ENCODE measurements around the gene PLD1. TPM values are rescaled to one million over a fixed set of nuclear protein-coding genes. Genes with fewer than 3 reads are reported as not detected.
"Not testable (repeated sequence)": the region's sequence is repeated elsewhere in the genome, so short reads cannot be mapped to it uniquely, and the experiment has no call there.

The PLD1 gene, protein sequence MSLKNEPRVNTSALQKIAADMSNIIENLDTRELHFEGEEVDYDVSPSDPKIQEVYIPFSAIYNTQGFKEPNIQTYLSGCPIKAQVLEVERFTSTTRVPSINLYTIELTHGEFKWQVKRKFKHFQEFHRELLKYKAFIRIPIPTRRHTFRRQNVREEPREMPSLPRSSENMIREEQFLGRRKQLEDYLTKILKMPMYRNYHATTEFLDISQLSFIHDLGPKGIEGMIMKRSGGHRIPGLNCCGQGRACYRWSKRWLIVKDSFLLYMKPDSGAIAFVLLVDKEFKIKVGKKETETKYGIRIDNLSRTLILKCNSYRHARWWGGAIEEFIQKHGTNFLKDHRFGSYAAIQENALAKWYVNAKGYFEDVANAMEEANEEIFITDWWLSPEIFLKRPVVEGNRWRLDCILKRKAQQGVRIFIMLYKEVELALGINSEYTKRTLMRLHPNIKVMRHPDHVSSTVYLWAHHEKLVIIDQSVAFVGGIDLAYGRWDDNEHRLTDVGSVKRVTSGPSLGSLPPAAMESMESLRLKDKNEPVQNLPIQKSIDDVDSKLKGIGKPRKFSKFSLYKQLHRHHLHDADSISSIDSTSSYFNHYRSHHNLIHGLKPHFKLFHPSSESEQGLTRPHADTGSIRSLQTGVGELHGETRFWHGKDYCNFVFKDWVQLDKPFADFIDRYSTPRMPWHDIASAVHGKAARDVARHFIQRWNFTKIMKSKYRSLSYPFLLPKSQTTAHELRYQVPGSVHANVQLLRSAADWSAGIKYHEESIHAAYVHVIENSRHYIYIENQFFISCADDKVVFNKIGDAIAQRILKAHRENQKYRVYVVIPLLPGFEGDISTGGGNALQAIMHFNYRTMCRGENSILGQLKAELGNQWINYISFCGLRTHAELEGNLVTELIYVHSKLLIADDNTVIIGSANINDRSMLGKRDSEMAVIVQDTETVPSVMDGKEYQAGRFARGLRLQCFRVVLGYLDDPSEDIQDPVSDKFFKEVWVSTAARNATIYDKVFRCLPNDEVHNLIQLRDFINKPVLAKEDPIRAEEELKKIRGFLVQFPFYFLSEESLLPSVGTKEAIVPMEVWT
- 10 to 100 TPM in 2 of 4 donors, 1 to 10 TPM in 2; 9.6 to 13.2 (median 11.2) TPM for polyA plus RNA-seq (ENCODE audit: insufficient read length in 4 of 4)

DNA sequence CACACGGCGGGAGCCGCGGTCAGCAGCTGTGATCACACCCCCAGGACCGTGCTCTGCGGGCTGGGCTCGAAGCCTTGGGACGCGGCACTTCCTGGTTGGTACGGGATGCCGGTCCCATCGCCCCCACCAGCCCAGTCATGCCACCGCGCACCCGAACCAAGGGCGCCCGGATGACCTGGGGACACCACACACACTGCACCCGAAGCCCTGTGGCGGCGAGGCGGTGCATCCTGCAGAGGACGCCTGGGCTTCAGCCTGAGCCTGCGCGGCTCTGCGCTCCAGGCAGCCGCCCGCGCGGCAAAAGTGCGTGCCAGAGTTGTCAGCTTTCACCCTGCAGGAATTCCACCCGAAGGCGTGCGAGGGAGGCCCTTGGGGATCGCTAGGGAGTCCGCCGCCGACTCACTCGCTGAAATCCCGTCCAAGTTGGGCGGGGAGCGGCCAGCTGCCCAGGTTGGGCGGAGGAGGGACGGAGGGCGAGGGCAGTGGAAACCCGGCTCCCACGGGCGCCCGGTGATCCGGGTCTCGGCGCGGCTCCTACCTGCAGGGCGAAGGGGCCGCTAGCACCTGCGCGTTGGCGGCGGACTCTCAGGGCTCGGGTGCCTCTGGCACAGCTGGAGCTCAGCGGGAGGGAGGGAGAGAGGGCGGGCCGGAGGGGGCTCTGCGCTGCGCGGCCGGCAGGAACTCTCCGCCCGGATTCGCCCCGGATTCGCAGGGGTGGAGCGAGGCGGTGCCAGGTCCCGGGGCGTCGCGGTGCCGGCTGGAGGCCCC, at the start of gene PLD1:
Gene PLD1 (minus strand): TSS at position 623 of the 768 bp plus-strand sequence. CDS start 72,432 bp downstream, outside the sequence.
- DNase-seq (ENCODE audit: low read depth in 4 of 4, low spot score in 2 of 4) = peak in 2 of 4 donors; percentile 61 to 62

DNA sequence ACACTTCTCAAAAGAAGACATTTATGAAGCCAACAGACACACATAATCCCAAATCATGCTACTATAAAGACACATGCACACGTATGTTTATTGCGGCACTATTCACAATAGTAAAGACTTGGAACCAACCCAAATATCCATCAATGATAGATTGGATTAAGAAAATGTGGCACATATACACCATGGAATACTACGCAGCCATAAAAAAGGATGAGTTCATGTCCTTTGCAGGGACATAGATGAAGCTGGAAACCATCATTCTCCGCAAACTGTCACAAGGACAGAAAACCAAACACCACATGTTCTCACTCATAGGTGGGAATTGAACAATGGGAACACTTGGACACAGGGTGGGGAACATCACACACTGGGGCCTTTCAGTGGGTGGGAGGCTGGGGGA, 48.5 kb upstream of the PLD1 start:
- not testable (repeated sequence) for DNase-seq (ENCODE audit: low read depth in 4 of 4, low spot score in 2 of 4)

DNA sequence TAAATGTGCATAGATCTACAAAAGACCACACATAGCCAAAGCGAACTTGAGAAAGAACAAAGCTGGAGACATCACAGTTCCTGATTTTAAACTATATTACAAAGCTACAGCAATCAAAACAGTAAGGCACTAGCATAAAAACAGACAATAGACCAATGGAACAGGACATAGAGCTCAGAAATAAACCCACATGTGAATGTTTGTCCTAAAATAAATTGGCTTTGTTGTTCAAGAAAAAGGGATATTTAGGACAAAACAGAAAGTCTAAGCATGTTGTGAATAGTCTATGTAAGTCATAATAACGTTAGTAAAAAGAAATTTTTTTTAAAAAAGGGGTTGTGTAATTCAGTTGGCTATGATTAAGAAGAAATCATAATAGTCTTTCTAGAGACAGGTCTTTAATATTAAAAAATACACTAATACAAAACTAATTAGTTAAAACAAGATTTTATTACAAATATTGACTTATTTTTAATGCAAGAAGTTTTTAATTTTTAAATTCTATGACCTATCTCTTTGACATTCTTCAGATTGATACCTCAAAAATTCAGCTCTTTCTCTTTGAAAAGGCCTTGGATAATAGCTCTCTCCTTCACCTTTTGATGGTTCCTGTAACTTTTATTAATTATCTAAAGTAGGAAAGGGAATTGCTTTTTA, 44.5 kb upstream of the PLD1 start:
- DNase-seq (ENCODE audit: low read depth in 4 of 4, low spot score in 2 of 4) = no peak

DNA sequence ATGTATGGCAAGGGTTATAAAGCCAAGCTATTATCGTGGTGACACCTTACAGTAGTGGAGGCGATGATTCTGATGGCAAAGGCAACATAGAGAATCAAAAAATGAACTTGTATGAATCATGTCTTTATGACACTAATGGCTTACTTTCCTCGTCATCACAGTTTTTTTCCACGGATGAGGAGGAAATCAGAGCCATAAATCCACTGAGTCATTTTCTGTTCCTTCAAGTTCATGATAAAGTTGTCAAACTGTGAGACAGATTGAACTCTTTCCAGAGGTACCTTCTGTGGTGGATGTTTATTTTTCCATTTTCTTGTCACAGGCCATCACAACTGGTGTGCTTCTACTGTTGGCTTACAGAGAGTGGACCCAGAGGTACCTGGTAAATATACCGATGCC, 41.4 kb upstream of the PLD1 start:
- no peak for DNase-seq (ENCODE audit: low read depth in 4 of 4, low spot score in 2 of 4)

DNA sequence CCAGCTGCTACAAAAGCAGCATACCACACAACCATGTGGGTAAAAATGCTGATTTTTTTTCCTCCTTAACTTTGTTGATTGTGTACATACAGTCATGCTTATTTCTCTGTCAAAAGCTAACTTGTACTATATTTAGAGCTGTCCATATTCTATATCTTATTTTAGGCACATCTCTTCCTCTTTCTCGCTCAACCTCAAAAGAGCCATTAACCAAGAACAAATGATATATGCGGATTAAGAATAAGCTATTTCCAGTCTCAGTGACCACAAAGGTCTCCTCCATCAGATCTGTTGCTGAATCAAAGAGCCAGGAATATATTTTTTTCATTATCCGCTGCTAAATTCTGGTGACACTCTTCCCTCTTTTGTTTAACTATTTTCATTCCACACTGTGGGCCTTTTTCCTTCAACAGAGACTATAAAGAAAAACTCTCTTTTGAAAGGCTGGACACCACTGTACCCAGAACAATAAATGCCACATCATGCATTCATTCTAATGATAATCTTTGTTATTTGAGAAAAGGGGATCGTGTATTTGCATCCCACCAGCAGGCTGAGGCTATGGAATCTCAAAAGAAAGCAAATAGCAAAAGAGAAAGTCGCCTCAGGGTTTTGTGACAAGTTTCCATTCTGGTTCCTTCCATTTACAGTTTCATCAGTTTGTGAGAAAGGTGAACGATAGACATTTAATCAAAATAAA, 40.8 kb upstream of the PLD1 start:
- DNase-seq (ENCODE audit: low read depth in 4 of 4, low spot score in 2 of 4) = no peak

DNA sequence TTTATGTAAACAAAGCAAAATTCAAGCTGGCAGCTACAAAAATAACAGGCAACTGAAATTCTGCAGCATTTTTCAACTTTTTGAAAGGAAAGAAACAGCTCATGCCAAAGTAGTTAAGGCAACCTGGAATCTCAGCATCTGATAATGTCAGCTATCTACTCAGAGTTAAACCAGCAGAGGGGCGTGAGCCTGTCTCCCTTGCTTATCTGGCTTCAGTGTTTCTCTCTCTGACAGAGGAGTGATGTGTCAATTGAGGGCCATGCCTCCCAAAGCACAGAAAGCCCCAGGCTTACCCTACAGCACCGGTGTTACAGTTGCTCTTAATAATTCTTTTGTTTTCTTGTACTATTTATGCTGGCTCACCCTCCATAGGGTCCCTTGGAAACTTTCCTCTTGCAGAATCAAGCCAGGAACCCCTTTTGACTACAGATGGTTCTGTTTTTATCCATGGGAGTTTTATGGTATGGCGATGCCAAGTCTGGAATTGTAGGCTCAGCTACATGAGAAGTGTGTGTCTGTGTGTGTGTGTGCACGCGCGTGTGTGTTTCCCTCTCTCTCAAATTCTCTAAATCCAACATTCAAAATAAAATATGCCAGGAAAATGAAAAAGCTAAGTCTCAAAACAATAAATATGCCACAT, 40.2 kb upstream of the PLD1 start:
- DNase-seq (ENCODE audit: low read depth in 4 of 4, low spot score in 2 of 4) = no peak

DNA sequence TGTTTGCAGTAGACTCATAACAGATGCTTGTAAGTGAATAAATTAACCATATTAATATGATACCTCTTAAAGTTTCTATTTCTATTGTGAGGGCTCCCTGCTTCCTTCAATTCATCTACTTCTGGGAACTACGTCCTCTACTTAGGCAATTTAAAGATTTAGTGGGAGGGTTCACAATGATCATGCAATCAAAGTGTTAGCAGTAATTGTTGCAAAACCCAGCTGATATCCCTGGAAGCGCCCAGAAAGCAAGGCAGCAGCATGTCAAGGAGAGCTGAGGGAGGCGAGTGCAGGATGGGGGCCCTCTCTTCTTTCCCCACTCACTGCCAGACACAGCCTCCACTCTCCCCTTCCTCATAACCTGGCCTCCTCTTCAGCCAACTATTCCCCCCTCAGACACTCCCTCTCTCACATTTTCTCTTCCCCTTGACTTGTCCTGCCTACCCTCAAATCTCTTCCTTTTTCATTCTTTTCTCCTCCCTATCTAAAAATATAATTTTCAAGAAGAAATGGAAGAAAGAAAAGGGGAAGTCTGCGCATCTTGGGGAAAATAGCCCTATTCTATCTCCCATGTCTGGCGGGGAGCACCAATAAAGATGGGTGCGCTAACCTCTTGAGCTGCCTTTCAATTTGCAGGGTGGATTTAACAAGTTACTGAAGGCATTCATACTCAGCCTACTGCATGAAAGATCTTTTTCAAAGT, 39.5 kb upstream of the PLD1 start:
- DNase-seq (ENCODE audit: low read depth in 4 of 4, low spot score in 2 of 4) = no peak

DNA sequence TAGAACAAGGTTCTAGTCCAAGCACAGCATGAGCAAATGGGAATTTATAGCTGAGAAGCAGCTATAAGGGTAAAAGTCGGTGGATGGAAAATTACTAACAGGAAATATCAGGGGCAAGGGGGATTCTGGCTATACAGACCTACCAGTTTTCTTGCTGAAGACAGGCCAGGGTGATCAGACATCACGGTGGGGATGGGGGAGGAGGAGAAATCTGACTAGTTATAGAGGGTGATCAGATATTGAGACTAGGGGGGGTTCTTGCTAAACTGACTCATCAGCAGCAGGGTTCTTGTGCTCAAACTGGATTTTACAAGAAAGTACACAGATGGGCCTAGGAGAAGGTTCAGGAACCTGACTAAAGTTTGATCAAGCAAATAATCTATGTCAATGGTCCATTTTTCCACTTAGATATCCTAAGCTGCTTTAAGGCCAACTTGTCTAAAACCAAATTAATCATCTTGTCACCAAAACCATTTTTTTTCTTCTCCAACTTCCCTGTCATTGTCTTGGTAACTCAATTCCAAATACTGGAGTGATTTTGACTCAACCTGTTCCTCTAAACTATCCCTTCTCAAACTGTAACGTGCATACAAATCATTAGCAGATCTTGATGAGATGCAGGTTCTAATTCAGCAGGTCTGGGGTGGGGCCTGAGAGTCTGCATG, 37.4 kb upstream of the PLD1 start:
- DNase-seq (ENCODE audit: low read depth in 4 of 4, low spot score in 2 of 4) = no peak

DNA sequence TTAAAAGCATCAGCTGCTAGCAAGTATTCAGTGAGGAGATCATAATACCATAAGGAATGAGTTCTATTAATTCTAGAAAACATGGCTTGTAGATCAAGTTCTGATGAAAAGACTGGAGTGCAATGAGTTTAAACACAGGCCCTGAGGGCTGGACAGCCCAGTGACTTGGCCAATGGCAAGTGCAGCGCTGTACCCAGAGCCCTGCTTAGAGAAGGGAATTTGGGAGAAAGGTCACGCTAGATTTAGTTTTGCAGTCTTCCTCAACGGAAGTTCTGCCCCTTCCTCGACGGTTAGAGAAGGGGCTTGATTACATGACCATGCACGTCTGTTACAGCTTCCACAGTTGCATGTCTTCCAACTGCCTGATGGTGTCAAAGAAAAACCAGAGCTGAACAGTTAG, 36.9 kb upstream of the PLD1 start:
- DNase-seq (ENCODE audit: low read depth in 4 of 4, low spot score in 2 of 4) = no peak

DNA sequence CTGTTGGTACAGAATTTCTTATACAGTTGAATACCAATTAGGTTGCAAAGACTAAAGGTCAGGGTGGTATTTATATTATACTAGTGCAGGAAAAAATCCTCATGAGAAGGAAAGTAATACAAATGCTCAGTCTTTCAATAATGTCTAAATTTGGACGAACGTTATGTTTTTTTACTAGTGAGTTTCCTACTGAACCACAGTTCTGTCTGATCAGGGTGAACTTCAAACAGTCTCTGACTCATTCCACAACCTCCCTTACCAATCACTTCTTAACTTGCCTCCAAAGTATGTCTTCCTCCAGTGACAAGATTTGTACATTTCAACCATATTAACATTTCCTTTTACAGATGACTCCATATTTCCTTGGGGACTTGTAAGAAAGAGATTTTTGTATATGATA, 36.3 kb upstream of the PLD1 start:
- no peak for DNase-seq (ENCODE audit: low read depth in 4 of 4, low spot score in 2 of 4)

DNA sequence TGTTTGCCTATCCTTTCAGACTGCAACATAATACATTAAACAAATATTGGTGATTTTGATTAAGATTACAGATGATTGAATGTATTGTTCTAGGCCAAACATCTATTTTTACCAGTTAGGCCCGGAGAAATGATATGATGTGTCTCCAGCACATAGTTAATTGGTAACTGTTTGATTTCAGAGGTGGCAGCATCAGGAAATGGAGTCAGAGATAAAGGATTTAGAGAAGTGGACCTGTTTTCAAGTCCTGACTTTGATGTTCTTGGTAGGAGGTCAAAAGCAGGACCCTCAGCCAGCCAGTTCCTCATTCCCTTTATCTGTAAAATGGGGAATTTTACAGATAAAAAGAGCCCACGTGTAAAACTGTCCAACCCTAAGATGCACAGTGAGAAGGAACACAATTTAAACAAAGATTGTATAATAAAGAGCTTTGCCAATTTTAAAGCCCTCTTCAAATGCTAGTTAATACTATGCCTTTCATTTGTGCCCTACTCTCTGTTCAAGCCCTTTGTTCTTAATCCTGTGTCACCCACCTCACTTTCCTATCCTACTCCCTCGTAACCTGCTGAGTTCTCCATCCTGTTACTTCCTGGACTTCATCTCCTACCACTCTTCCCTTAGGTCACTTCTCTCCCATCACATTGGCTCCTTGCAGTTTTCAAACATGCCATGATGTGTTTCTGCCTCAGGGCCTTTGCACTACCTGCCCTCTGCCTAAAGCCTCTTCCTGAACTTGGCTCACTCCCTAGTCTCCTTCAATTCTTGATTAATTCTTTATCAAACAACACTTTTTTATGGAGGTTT, 35.4 kb upstream of the PLD1 start:
- no peak for DNase-seq (ENCODE audit: low read depth in 4 of 4, low spot score in 2 of 4)

DNA sequence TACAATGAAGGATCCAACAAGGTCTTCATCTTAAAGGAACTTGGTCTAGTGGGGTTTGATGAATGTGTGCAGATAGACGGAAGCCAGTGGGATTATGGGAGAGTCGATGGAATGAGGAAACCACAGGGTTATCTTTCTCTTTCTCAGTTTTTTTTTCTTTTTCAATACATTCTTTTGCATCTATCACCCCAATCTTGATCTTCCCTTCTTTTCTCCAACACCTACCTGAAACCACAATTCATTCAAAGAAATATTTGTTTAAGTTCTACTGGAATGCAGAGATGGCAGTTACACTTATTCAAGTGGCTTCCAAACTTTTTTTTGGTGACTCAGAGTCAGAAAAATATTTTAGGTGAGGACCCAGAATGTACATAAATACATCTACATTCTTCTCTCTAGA, 34.6 kb upstream of the PLD1 start:
- DNase-seq (ENCODE audit: low read depth in 4 of 4, low spot score in 2 of 4) = no peak

DNA sequence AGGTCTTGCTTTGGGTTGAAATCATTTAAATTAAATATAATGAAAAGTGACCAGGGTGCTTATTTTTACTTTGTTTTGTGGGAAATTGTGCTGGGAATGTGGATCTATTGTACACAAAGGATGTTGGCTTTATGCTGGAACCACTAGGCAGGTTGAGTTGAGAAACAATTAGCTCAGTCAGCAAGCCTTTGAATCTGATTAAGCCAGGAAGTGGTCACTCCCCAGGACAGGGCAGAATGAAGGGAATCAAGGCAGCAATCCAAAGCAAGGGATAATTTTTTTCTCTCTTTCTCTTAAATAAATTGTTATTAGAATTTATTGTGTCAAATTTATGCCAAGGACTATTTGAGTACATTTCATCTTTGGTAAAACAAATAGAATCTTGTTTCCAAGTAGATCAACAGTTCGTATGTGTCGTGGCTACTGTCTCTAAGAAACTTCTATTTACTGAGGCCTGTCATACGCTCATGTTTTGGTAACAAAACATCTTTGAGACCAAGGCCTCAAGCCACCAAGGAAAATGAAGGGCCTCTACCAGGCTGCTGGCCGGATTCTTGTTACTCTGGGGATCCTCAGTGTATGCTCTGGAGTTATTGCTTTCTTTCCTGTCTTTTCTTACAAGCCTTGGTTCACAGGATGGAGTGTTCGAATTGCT, 32.7 kb upstream of the PLD1 start, which contains the start of gene TMEM212:
Gene TMEM212 (plus strand): TSS at position 486 of the 655 bp plus-strand sequence. CDS start 35 bp downstream, at position 521.
- no peak for DNase-seq (ENCODE audit: low read depth in 4 of 4, low spot score in 2 of 4)

DNA sequence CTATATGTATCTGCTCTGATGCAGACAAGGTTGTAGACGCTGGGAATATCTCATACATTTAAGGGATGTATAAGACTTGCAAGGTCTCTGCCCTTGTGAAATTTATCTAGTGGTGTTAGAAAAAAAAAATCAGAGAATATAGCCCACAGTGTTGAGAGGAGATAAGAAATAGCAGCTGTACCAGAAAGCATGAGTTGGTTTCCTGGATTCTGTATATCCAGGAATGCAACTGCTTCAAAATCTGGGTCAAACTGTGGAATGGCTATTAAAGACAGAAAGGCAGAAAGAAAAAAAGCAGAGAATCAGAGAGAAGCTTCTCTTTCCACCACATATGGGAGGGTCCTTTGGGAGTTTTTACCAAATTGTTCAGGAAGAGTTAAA, 31.3 kb upstream of the PLD1 start:
- DNase-seq (ENCODE audit: low read depth in 4 of 4, low spot score in 2 of 4) = no peak

DNA sequence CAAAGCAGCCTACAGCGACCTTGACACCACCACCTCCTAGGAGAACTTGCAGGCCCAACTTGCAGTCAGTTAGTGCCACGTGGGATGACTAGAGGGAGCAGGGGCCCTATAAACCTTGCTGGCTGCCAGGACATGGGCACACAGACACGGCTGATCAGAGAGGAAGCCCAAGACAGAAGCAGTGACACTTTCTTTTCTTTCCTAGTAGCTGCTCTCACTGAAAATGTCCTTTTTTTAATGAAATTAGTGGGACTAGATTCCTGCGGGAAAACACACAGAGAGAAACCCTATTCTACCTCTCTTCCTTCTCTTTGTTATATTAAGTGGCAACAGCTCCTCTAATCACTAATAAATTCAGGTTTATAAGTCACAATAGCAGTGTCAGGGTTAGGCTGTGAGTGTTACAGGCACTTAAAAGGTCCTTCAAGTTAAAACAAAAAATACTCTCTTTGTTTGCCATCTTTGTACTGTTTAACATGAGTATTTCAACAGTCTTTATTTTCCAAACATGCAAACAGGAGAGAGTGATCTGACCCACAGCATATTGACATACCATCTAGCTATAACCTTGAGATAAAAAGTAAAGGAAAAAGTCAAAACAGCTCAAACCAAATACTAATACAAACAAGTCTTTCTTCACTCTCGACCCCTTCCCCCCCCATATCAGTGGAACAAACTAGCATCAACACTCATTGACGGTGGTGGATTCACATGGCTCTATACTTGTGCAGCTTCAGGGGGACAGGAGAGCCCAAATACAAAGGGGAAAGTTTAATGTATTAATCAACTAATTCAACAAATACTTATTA, 30.7 kb upstream of the PLD1 start:
- no peak for DNase-seq (ENCODE audit: low read depth in 4 of 4, low spot score in 2 of 4)
